Stimulated activated CD8-positive, alpha-beta memory T cell treated with anti-CD3 and anti-CD28 coated beads, Interleukin-15, amount 100 ng/mL, for 48 hours (primary cell): Measurements from ENCODE around the gene MPV17L.
A peak's percentile ranks its signal among the peaks of the same experiment; 100 is the strongest.
"Not testable (repeated sequence)": the region's sequence is repeated elsewhere in the genome, so short reads cannot be mapped to it uniquely, and the experiment has no call there.

ENCODE experiments used
- DNase-seq, 2 donors: peaks; one replicate each; pipeline ENCODE4 v3.0.0-alpha.2; 2020; ENCODE audit warnings: low read depth in 2 of 2

MPV17L gene

GRCh38 chr16:15395631-15396508 lies at the start of gene MPV17L:
Gene MPV17L, plus strand, starts transcription at chr16:15395754. Its CDS starts 144 bp downstream, at chr16:15395898.
- peak in 1 of 2 donors; percentile 2 for DNase-seq

- DNase-seq = not testable (repeated sequence)
These were observed 46.8 kb upstream of the MPV17L start for GRCh38 chr16:15348721-15349120.

- not testable (repeated sequence) for DNase-seq
These were observed 44.3 kb upstream of the MPV17L start for GRCh38 chr16:15351251-15351650.

GRCh38 chr16:15351745-15352144 lies 43.8 kb upstream of the MPV17L start:
- DNase-seq = not testable (repeated sequence)

GRCh38 chr16:15352852-15353251 lies 42.7 kb upstream of the MPV17L start:
- not testable (repeated sequence) for DNase-seq

- DNase-seq = not testable (repeated sequence)
These were observed 40.7 kb upstream of the MPV17L start for GRCh38 chr16:15354846-15355245.

GRCh38 chr16:15357495-15357894 lies 38.1 kb upstream of the MPV17L start:
- DNase-seq = not testable (repeated sequence)

- DNase-seq = not testable (repeated sequence)
These were observed 17.4 kb upstream of the MPV17L start, which contains the start of gene NPIPA5 for GRCh38 chr16:15378194-15378593. Gene NPIPA5, minus strand, starts transcription at chr16:15378294. Its CDS starts 0 bp downstream, at chr16:15378294.

GRCh38 chr16:15382810-15383209 lies 12.7 kb upstream of the MPV17L start:
- not testable (repeated sequence) for DNase-seq

- DNase-seq = not testable (repeated sequence)
These were observed 7.5 kb upstream of the MPV17L start for GRCh38 chr16:15388060-15388459.

- not testable (repeated sequence) for DNase-seq
These were observed 5.6 kb upstream of the MPV17L start for GRCh38 chr16:15389916-15390315.

GRCh38 chr16:15393025-15393424 lies 2.5 kb upstream of the MPV17L start:
- DNase-seq = not testable (repeated sequence)

GRCh38 chr16:15396509-15396829 lies 915 bp downstream of the MPV17L start:
- not testable (repeated sequence) for DNase-seq

GRCh38 chr16:15396948-15397594 lies 1.5 kb downstream of the MPV17L start:
- no peak for DNase-seq

GRCh38 chr16:15398618-15399316 lies 3.2 kb downstream of the MPV17L start:
- no peak for DNase-seq

GRCh38 chr16:15399317-15399716 lies 3.8 kb downstream of the MPV17L start:
- DNase-seq = no peak

GRCh38 chr16:15400314-15400713 lies 4.8 kb downstream of the MPV17L start:
- DNase-seq = not testable (repeated sequence)

- DNase-seq = no peak
These were observed 6.4 kb downstream of the MPV17L start for GRCh38 chr16:15401972-15402371.

- DNase-seq = no peak
These were observed 7.9 kb downstream of the MPV17L start for GRCh38 chr16:15403392-15403995.

GRCh38 chr16:15404091-15404490 lies 8.5 kb downstream of the MPV17L start:
- not testable (repeated sequence) for DNase-seq

- DNase-seq = no peak
These were observed 9.2 kb downstream of the MPV17L start for GRCh38 chr16:15404792-15405191.

GRCh38 chr16:15407756-15408155 lies 12.2 kb downstream of the MPV17L start:
- not testable (repeated sequence) for DNase-seq
